Measurements from ENCODE around the gene IGF2R.

IGF2R gene

DNA sequence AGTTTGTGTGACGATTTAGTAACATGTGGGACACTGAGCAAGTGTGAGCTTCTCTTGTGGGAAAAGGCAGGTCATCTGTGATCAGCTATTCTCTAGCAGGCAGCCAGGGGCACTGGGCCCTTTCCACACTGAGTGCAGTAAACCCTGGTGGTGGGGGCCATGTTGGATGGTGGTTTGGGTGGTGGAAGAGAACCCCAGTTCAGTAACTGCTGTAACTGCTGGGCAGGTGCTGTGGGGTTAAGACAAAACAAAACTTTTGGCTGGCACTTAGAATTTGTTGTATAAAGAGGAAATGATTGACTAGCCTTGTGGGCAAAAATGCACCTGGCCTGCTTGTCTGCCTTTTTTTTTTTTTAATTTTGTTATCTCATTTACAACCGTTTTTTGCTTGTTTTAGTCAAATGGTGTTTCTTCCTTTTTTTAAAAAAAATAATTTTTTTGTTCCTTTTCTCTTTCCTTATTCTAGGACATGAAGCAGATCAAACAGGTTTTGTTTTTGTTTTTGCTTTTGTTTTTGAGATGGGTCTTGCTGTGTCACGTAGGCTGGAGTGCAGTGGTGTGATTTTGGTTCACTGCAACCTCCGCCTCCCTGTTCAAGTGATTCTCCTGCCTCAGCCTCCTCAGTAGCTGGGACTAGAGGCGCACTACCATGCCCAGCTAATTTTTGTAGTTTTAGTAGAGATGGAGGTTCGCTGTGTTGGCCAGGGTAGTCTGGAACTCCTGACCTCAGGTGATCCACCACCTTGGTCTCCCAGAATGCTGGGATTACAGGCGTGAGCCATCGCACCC lies 59.8 kb downstream of the IGF2R start:
- no peak for DNase-seq

DNA sequence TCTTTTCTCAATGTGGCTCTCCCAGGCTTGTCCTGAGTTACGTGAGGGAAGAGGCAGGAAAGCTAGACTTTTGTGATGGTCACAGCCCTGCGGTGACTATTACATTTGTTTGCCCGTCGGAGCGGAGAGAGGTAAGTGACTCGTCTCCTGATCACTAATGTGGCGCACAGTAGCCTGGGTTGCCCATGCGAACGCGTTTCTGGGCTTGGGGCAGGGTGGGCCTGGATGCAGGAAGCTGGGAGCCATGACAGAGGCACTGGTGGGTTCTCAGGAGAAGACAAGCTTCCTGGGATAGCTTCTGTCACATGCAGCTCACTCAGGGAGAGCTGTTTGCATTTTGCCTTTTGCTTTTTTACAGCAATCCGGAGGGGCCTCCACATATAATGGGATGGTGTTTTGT lies 60.6 kb downstream of the IGF2R start:
- no peak for DNase-seq

DNA sequence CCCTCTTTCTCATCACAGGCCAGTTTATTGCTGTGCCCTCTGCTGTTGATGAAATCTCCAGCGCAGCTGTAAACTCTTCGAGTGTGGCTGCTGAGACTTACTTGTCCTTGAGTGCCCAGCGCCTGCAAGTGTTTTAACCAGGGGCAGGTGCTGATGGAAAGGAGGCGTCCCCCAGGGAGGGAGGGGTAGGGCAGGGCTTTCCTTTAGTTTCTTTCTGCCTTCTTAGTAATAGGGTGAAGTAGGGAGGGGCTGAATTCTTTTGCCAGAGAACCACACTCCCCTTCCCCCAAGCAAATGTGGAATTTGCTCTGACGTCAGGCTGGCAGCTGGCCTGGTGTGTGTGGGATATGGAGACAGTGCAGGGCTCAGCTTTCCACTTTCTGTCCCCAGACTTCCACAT lies 61.2 kb downstream of the IGF2R start:
- peak; percentile 96 for DNase-seq

DNA sequence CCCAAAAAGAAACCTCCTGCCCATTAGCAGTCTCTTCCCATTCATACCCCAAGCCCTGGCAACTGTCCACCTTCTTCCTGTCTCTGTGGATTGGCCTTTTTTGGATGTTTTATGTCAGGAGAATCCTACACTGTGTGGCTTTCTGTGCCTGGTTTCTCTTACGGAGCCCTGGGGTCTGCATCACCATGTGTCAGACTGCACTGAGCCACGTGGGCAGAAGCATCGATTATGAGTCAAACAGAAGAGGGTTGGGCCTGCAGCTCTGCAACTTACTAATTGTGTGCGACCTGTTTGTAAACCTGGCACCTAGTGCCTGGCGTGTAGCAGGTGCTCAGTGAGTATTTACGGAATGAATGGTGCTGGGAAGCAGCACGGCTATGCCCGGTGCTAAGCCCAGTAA lies 62.6 kb downstream of the IGF2R start:
- no peak for DNase-seq

DNA sequence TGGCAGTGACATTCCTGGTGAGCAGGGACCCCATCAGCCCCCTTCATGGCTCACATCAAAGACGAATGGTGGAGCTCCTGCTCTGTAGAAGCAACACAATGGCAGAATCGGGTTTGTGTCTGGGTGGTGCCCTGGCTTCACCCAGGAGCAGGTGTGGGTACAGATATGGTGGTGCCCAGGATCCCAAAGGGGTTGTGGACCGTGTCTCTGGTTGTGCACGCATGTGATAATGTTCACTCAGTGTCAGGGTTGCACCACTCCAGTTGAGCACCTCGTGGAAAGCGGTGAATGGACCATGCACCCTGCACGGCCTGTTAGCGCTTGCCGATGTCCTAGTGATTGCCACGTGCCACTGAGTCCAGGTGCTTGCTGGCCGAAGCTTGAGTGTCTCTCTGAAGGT lies 63.0 kb downstream of the IGF2R start:
- DNase-seq: no peak

DNA sequence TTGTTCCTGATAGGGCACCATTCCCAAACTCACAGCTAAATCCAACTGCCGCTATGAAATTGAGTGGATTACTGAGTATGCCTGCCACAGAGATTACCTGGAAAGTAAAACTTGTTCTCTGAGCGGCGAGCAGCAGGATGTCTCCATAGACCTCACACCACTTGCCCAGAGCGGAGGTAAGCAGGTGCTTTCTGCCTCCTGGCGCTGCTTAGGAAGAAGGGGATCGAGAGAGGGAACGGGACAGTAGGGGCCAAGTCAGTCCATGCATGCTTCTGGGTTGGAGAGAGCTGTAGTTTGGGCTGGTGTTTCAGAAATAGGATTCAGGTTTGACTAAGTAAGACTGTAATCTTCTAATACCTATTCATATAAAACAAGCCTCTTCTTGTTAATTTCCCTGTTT lies 63.7 kb downstream of the IGF2R start:
- no peak for DNase-seq

DNA sequence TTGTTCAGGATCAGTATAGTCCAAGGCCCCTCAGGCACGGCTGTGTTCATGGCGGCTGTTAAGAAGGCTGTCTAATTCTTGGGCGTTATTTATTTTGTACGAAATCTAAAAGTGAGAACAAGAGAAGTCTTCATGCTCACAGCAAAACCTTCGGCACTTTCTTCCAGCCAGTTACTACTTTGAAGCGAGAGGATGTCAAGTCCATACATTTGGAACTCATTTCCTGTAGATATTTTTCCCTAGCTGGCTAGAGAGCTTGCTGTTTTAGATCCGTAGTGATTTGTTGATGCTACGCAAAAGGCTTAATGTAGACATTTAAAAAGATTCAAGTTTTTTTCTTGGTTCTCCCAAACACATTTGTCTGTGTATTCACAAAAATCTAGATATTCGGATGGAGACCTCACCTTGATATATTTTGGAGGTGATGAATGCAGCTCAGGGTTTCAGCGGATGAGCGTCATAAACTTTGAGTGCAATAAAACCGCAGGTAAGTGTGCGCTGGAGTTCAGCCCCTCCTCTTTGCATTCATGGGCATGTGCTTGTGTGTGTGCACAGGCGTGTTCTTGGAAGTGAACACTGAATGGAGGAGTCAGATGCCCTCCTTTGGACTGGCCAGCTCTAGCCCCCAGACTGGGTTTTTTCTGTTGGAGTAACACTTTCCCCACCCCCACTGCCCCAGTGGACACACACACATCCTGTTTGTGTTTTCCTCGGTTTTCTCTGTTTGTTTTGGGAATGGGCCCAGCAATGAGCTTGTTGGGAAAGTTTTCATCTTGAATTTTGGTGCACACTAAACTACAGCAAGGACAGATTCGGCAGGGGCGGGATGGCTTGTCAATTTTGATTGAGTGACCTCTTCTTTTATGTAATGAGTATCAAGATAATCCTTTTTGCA lies 65.4 kb downstream of the IGF2R start:
- peak; percentile 44 for DNase-seq

DNA sequence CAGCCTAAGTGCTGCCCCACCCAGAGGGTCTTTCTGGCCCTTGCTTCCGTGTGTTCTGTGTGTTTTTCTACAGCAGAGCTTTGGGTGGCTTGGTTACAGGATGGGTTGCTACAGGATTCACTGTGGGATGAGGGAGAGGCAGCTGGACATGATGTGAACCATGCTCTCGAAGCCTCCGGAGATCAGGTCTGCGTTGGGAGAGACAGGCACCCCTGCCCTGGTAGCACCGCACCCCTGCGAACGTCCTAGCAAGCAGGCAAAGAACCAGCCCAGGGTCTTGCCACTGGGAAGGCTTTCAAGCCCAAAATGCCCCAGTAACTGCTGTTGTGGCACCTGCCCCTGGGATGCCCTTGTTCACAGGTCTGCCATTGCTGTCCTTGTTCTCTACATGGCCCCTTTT lies 66.4 kb downstream of the IGF2R start:
- no peak for DNase-seq

DNA sequence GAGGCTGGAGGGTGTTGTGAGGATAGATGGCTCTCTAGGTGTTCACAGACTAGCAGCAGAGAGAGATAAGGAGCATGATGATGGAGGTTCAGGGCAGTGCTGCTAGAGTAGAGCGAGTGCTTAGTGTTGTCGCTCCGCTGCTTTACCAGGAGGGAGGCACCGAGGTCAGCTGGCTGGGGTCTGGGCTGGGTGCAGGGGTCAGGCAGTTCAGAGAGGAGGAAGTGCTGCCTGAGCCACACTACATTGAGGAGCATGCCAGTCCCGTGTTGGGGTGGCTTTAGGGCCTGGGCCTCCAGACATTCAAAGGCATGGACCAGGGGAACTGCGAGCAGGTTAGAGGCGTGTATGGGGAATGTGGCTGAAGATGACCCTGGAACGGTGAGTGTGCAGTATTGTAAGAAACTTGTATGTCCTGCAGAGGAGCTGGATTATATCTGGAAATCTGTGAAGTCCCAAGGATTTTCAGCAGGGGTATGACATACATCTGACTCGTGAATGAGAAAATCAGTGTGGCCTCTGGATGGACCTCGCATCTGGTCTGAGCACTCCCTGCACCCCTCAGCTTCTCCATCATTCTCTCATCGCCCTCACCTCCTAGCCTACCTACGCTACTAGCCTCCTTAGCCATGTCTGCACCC lies 66.9 kb downstream of the IGF2R start:
- DNase-seq: no peak

DNA sequence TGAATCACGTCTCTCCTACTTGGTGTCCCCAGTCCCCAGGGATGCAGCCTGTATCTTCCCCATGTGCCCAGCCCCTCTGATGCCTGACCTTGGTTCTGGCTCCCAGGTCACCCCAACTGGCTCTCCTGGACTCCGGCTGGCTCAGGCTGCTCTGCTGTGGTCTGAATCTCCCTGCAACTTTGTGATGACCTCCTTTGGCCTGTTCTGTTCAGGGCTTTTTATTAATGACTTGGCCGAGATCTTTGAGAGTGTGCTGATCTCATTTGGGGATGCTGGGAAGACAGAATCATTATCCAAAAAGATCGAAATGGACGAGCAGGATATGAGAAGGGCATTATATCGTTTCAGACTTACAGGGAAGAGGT lies 67.4 kb downstream of the IGF2R start:
- DNase-seq: no peak

DNA sequence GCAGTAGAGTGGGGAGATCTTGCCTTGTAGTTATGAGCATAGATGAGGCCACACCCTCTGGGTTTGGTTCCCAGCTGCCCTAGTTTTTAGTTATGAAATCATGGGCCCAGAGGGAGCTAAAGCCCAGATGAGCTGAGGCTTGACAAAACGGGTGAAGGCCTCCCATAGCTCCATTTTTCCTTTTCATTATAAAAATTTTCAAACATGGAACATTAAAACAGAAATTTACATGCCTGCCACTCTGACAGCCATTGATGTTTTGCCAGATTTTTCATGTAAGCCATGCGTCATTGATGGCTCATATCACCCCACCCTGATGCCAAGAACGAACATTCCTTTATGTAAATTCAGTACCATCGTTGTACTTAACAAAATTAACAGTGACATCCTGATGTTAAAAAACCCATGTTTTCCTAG lies 67.9 kb downstream of the IGF2R start:
- DNase-seq: no peak

DNA sequence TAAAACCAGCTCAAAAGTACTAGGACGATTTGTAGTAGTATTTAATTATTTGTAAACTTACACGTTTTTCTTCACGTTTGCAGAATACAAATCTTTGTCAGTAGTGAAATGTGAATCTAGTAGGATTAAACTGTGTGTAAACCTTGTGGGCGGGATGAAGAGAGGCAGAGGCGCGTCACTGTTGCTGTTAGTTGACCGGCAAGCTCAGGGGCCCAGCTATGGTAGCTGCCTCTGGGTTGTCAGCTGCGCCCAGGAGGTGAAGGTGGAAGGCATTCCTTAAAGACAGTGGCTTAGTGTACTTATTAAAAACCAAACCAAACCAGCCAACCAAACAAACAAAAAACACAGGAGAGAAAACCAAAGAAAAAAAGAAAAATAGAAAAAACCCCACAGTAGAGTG lies 69.6 kb downstream of the IGF2R start:
- no peak for DNase-seq

DNA sequence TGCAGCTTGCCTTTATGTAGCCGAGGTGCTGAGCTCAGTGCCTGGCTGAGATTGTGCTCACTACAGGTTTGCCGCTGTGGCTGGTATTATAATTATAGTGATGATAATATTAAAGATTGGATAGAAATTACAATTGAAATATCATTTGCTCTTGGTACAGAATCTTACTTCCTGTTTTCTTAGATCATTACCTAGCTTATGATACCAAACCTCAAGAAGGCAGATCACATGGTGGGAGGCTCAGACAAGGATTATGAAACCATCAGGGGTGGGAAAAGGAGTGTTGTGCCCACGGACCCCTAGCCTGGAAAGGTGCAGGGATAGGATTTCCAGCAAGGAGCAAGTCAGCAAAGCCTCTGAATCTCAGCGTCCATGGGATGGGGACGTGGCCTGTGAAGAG lies 70.6 kb downstream of the IGF2R start:
- no peak for DNase-seq

DNA sequence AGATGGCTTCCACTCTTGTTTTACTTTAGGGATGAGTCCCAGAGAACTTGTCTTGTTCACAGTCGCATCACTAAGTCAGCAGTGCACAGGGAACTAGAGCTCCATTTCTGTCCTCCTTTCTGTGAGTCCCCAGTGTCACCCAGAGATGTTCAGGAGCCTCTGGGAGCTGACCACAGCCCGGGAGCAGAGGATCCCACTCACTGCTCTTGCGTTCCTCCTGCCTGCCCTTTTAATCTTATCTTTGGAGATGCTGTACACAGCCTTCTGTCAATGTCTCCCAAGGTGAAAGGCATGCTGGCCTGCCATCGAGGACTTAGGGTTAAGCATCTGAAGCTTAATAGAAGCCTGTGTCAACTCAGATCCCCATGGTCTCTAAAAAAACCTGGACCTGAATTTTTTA lies 71.2 kb downstream of the IGF2R start:
- DNase-seq: no peak

DNA sequence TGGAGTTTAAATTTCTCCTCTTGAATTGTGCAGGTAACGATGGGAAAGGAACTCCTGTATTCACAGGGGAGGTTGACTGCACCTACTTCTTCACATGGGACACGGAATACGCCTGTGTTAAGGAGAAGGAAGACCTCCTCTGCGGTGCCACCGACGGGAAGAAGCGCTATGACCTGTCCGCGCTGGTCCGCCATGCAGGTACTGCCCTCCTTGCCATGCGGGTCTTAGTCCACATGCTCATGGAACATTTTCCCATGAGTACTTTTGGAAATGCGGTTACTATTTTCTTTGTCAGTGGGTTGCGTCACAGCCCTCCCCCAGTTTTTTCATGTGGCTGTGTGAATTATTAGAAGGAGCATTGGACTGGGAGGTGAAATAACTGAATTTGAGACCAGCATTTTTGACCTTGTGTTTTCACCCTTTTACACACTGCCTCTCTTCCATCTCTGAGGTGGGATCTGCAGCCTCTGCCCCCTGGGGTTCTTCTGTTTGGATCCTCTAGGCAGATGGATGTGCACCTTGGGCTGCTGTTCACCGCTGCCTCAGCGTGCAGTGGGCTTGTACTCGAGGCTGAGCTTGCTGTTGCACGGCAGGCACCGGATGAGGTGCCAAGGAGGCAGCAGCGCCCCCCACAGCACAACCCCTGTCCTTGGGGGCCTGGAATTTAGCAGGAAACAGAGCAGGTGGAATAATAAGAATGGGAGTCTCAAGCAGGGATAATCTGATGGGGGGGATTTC lies 71.8 kb downstream of the IGF2R start:
- DNase-seq: no peak

DNA sequence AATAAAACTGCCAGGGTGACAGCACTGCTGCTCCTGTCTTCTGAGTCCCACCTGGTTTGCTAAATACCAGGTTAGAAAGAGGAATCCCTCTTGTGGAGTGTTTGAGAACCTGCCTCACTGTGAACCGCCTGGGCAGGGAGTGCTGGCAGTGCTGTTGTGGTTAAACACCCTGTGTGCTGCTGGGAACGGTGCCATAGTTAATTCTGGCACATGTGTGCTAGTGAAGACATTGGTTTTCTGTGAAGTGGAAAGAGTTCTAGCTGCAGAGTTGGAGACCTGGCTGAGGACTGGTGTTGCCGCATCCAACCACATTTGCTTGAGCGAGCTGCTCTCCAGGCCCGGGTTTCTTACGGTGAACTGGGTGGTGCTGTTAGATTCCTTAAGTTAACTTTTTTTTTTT lies 72.7 kb downstream of the IGF2R start:
- peak; percentile 72 for DNase-seq

DNA sequence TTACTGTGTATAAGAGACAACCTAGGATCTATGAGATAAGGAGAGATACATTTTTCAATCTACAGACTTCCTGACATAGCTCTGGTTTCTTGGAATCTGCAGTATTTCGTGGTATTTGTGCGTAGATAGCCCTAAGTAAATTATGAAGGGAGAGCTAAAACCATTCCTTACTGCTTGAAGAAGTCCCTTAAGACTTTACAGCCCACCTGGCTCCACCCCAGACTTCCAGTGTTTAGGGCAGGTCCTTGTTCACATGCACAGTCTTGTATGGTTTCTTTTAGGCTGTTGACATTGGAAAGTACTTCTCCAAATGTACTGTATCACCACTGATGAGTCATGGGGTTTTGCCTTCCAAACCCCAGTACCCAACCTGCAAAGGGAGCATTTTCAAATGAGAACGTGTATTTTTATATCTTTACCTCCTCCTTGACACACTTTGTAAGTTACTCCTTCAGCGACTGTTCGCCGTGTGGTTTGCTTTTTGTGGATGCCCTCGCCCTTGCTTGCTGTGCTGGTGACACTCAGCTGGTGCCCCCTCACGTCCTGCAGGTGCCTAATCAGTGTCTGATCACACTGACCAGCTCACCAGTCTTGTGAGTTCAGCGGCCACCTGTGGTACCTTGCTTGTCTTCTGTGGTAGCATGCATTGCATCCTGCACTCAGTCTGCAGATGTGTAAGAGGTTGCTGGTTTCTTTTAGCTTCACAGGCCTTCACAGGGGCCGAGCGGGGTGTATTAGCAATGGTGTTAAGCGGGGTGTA lies 73.3 kb downstream of the IGF2R start:
- DNase-seq: no peak

DNA sequence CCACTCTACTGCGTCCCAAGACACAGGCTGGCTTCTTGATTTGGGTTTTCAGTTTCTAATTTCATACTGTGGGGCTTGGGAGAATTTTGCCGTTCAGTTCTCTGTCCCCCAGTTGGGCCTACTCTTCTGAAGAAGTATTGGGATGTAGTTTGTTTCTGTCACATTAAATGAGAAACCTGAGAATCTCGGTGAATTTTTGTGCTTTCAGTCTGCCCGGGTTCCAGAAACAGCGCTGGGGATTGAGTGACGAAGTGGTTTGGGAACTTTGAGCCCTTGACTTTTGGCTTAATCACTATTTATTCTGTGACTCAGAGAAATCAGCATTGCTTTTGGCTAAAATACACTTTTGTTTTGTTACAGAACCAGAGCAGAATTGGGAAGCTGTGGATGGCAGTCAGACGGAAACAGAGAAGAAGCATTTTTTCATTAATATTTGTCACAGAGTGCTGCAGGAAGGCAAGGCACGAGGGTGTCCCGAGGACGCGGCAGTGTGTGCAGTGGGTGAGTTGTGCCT lies 74.0 kb downstream of the IGF2R start:
- no peak for DNase-seq

DNA sequence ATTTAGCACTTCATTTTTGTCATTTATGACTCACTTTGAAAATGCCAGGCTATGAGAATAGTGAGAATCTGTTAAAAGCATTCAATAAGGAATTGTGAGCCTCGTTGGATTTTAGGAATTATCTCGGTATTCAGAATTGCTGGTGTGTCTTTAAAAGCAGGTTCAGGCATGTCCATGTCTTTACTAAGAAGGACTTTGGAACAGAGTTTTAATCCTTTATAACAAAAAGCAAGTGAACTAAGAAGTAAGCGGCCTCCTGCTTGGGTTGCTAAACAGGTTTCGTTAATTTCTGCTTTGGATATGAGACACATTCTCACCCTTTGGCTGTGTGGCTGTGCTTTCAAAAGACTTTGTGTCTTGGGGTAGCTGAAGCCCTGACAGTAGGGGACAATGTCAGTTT lies 74.9 kb downstream of the IGF2R start:
- DNase-seq: no peak

DNA sequence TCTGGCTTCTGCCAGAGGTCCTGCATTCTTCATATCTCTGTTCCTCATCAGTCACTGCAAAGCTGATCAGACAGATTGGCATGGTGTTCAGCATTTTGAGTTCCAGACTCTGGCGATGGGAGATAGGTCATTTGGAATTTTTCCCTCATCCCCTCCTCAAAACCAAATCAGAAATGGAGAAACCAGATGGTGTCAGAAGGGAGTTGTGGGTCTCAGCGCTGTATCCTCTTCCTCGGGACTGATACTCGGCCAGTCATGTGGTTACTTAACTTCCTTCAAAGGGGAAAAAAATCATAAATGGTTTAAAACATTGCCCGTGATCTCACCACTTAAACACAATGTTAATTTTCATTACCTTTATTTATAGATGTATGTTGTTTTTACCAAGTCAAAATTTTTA lies 75.8 kb downstream of the IGF2R start:
- DNase-seq: no peak

DNA sequence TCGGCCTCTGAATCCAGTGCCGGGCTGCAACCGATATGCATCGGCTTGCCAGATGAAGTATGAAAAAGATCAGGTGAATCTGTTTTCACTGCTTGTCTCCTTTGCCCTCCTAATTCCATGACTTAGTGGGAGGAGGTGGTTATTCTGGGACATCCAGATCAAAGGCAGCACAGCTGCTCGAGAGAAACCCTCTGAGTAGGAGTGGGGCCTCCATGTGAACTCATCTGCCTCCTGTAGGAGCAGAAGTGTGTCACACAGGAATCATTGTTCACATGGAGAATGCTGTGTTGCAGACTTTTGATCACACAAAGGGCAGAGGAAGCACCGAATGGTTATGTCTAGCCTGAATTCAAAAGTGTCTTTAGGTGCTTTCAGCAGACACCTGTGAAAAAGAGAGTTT lies 79.6 kb downstream of the IGF2R start:
- no peak for DNase-seq

DNA sequence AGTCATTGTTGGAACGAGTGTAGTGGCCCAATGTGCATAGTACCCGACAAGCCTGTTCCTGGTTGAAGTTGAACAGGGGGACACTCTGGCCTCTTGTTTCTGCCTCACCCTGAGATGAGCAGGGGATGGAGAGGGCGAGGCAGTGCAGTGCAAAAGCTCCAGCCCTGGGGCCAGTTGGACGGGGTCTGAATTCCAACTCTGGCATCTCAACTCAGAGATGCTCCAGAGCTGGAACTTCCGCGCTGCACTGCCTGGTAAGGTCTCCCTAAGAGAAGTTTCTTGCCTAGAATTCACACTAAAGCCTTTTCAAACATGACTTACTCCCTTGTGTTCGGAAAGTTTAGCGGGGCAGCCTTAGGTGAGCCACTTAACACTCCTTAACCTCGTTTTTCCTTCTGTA lies 80.5 kb downstream of the IGF2R start:
- no peak for DNase-seq

Data from right hindlimb (tissue), 1 donor.